KMS-11 (cell line): ENCODE measurements around the gene SERPINB12.

Experiments used
- H2AFZ ChIP-seq: fragments of 200-600 bp; sonication (generic); 2 replicates; pipeline ENCODE4 v1.6.1; 2016; ENCODE audit warnings: antibody characterized with exemption, mixed run types, low read depth
- H3K27ac ChIP-seq: fragments of 200-600 bp; sonication (generic); 2 replicates; pipeline ENCODE4 v1.6.1; 2016; ENCODE audit warnings: mild to moderate bottlenecking, mixed run types
- H3K27me3 ChIP-seq: fragments of 200-600 bp; sonication (generic); 2 replicates; pipeline ENCODE4 v1.6.1; 2017; ENCODE audit warnings: mild to moderate bottlenecking, low read depth, mixed run types, moderate library complexity; ENCODE audit not compliant: insufficient read depth
- H3K36me3 ChIP-seq: fragments of 200-600 bp; sonication (generic); 2 replicates; pipeline ENCODE4 v1.6.1; 2017; ENCODE audit warnings: mild to moderate bottlenecking, mixed run types; ENCODE audit not compliant: insufficient read depth
- H3K4me1 ChIP-seq: fragments of 200-600 bp; sonication (generic); 2 replicates; pipeline ENCODE4 v1.6.1; 2016; ENCODE audit warnings: mild to moderate bottlenecking, low read depth, mixed run types; ENCODE audit not compliant: poor library complexity, severe bottlenecking
- H3K4me2 ChIP-seq: fragments of 200-600 bp; sonication (generic); 2 replicates; pipeline ENCODE4 v1.7.0; 2016; ENCODE audit warnings: mild to moderate bottlenecking, mixed run types
- H3K4me3 ChIP-seq: fragments of 200-600 bp; sonication (generic); IDR thresholded peaks from 2 replicates; pipeline ENCODE4 v1.6.1; 2017; ENCODE audit warnings: low read depth, low read length, mixed read lengths; ENCODE audit not compliant: insufficient read depth
- H3K79me2 ChIP-seq: fragments of 200-600 bp; sonication (generic); 2 replicates; pipeline ENCODE4 v1.6.1; 2016; ENCODE audit warnings: low read depth, mixed run types; ENCODE audit not compliant: insufficient read depth
- H3K9ac ChIP-seq: fragments of 200-600 bp; sonication (generic); 2 replicates; pipeline ENCODE4 v1.6.1; 2016; ENCODE audit warnings: mild to moderate bottlenecking, mixed run types
- H4K20me1 ChIP-seq: fragments of 200-600 bp; sonication (generic); 2 replicates; pipeline ENCODE4 v1.6.1; 2016; ENCODE audit warnings: mild to moderate bottlenecking, mixed run types; ENCODE audit not compliant: insufficient read depth
- CTCF ChIP-seq: fragments of 200-600 bp; sonication (generic); conservative IDR thresholded peaks from 2 replicates; pipeline ENCODE4 v1.6.1; 2017; ENCODE audit warnings: low read depth, mild to moderate bottlenecking, antibody characterized with exemption, low read length, moderate library complexity, mixed read lengths

SERPINB12 gene

GRCh38 chr18:63579616-63580015, 37.4 kb downstream of the SERPINB12 start:
- Histone ChIP-seq H3K27me3 (no peaks in the 10 kb centered on the region), H2AFZ (no peak overlapping the region), H3K27ac (no peak overlapping the region), H4K20me1 (no peaks in the 10 kb centered on the region), H3K4me1 (no peaks in the 10 kb centered on the region), H3K4me2 (no peak overlapping the region), H3K4me3 (no peak overlapping the region), H3K36me3 (no peaks in the 10 kb centered on the region), H3K79me2 (no peaks in the 10 kb centered on the region), H3K9ac (no peak overlapping the region)
- TF ChIP-seq CTCF, result no peak

GRCh38 chr18:63585988-63586387, 43.8 kb downstream of the SERPINB12 start:
- H3K36me3 ChIP-seq, result no peaks in the 10 kb centered on the region
- no peaks in the 10 kb centered on the region for H3K27me3 ChIP-seq
- TF ChIP-seq CTCF, result no peak
- no peak overlapping the region for H3K9ac ChIP-seq
- H3K27ac ChIP-seq, result no peak overlapping the region
- no peaks in the 10 kb centered on the region for H4K20me1 ChIP-seq
- H3K4me3 ChIP-seq, result no peak overlapping the region
- H2AFZ ChIP-seq, result no peak overlapping the region
- no peaks in the 10 kb centered on the region for H3K79me2 ChIP-seq
- H3K4me1 ChIP-seq, result no peaks in the 10 kb centered on the region
- no peak overlapping the region for H3K4me2 ChIP-seq

- H3K36me3 ChIP-seq, result no peaks in the 10 kb centered on the region
- no peaks in the 10 kb centered on the region for H4K20me1 ChIP-seq
- TF ChIP-seq CTCF, result no peak
- H3K4me3 ChIP-seq, result no peak overlapping the region
- H3K79me2 ChIP-seq, result no peaks in the 10 kb centered on the region
- no peaks in the 10 kb centered on the region for H3K27me3 ChIP-seq
- H3K27ac ChIP-seq, result no peak overlapping the region
- H3K4me2 ChIP-seq, result no peak overlapping the region
- H2AFZ ChIP-seq, result no peak overlapping the region
- no peak overlapping the region for H3K9ac ChIP-seq
- H3K4me1 ChIP-seq, result no peaks in the 10 kb centered on the region
These were observed 44.3 kb downstream of the SERPINB12 start for GRCh38 chr18:63586431-63586830.

GRCh38 chr18:63586966-63587365, 44.8 kb downstream of the SERPINB12 start, which contains the start of gene SERPINB13:
SERPINB13 (plus strand) TSS chr18:63587343; CDS start chr18:63588668, 1,325 bp downstream.
- no peaks in the 10 kb centered on the region for H3K27me3 ChIP-seq
- H3K4me3 ChIP-seq, result no peak within 1 kb of the TSS
- H4K20me1 ChIP-seq, result no peaks in the 10 kb centered on the region
- no peaks in the 10 kb centered on the region for H3K79me2 ChIP-seq
- no peaks in the 10 kb centered on the region for H3K4me1 ChIP-seq
- H3K27ac ChIP-seq, result no peak within 1 kb of the TSS
- TF ChIP-seq CTCF, result no peak
- H2AFZ ChIP-seq, result no peak within 1 kb of the TSS
- no peak within 1 kb of the TSS for H3K4me2 ChIP-seq
- no peak within 1 kb of the TSS for H3K9ac ChIP-seq
- H3K36me3 ChIP-seq, result no peaks in the 10 kb centered on the region

- no peak overlapping the region for H3K4me3 ChIP-seq
- no peak overlapping the region for H3K27ac ChIP-seq
- no peaks in the 10 kb centered on the region for H3K4me1 ChIP-seq
- H2AFZ ChIP-seq, result no peak overlapping the region
- no peak for TF ChIP-seq CTCF
- no peaks in the 10 kb centered on the region for H4K20me1 ChIP-seq
- no peaks in the 10 kb centered on the region for H3K79me2 ChIP-seq
- no peaks in the 10 kb centered on the region for H3K27me3 ChIP-seq
- H3K9ac ChIP-seq, result no peak overlapping the region
- no peaks in the 10 kb centered on the region for H3K36me3 ChIP-seq
- no peak overlapping the region for H3K4me2 ChIP-seq
These were observed 46.7 kb downstream of the SERPINB12 start for GRCh38 chr18:63588909-63589308.
